Endothelial cell of umbilical vein (primary cell): ENCODE results near the gene EXD3. TPM values are rescaled to one million over a fixed set of nuclear protein-coding genes. Genes with fewer than 3 reads are reported as not detected.

Experiments used
- BruUV-seq: library from RNA; stranded (reverse); fragments of 400-500 nt; replicated peaks from 2 replicates; lab custom pipeline; 2021; lab: Mats Ljungman, UMichigan
- CTCF ChIA-PET: fragments of 300-600, 350-600 bp; sonication (Branson Sonifier 250); formaldehyde crosslinking; loops from one replicate; lab custom pipeline; 2021; ENCODE audit warnings: antibody characterized with exemption, inconsistent platforms; lab: Charles Lee
- POLR2A ChIA-PET: fragments of 300-600, 350-600 bp; sonication (Branson Sonifier 250); formaldehyde crosslinking; loops from one replicate; lab custom pipeline; 2021; ENCODE audit warnings: antibody characterized with exemption, inconsistent platforms; lab: Charles Lee
- DNase-seq: peaks from one replicate; pipeline ENCODE4 v3.0.0-alpha.2; 2011; ENCODE audit warnings: low read depth, low spot score
- FAIRE-seq: peaks from 2 replicates; lab custom pipeline; 2011; peaks lifted over from hg19 to GRCh38; lab: Jason Lieb, UNC
- H2AFZ ChIP-seq: 2 replicates; pipeline ENCODE4 v1.6.0; 2012; ENCODE audit warnings: low read depth, low read length, control low read depth, inconsistent platforms
- H3K27ac ChIP-seq: 2 replicates; pipeline ENCODE4 v1.5.1; 2011; ENCODE audit warnings: low read depth, mild to moderate bottlenecking, control low read depth, low read length, moderate library complexity; ENCODE audit not compliant: insufficient read depth
- H3K27me3 ChIP-seq, 2 experiments: 2 replicates each; pipeline versions ENCODE4 v1.6.0 to v1.6.1; 2011; ENCODE audit warnings: low read length in 2 of 2, mixed read lengths in 1 of 2; ENCODE audit not compliant: control insufficient read depth in 2 of 2, insufficient read depth in 2 of 2
- H3K36me3 ChIP-seq, 2 experiments: 2 replicates in 1 of 2; 3 replicates in 1 of 2; pipeline ENCODE4 v1.5.1; 2011; ENCODE audit warnings: low read length in 2 of 2, mild to moderate bottlenecking in 1 of 2, moderate library complexity in 1 of 2; ENCODE audit not compliant: control insufficient read depth in 2 of 2, insufficient read depth in 2 of 2; ENCODE audit errors: extremely low read depth in 1 of 2
- H3K4me1 ChIP-seq: 3 replicates; pipeline ENCODE4 v1.5.1; 2011; ENCODE audit warnings: mild to moderate bottlenecking, low read length; ENCODE audit not compliant: control insufficient read depth, insufficient read depth; ENCODE audit errors: extremely low read depth
- H3K4me2 ChIP-seq: 2 replicates; pipeline ENCODE4 v1.6.1; 2011; ENCODE audit warnings: low read length, control low read depth, mixed read lengths; ENCODE audit not compliant: insufficient read depth
- H3K4me3 ChIP-seq, 3 experiments: fragments of 200-600 bp in 1 of 3; sonication (generic), shearing (Covaris generic) in 1 of 3; replicated peaks in 1 of 3; 2 replicates each; pipeline ENCODE4 v1.5.1; 2011 to 2016; ENCODE audit warnings: control low read depth in 3 of 3, low read length in 3 of 3, mild to moderate bottlenecking in 2 of 3, inconsistent platforms in 1 of 3, low read depth in 1 of 3, moderate library complexity in 1 of 3; ENCODE audit not compliant: insufficient read depth in 1 of 3
- H3K79me2 ChIP-seq: 2 replicates; pipeline ENCODE4 v1.6.0; 2012; ENCODE audit warnings: low read length, inconsistent platforms; ENCODE audit not compliant: control insufficient read depth, insufficient read depth
- H3K9ac ChIP-seq: replicated peaks from 2 replicates; pipeline ENCODE3; 2011; ENCODE audit warnings: low read length, control low read depth; ENCODE audit not compliant: insufficient read depth; ENCODE audit errors: extremely low read depth
- H3K9me1 ChIP-seq: replicated peaks from 3 replicates; pipeline ENCODE4 v1.6.0; 2011; ENCODE audit warnings: mild to moderate bottlenecking, low read length; ENCODE audit not compliant: control insufficient read depth, insufficient read depth; ENCODE audit errors: extremely low read depth
- H3K9me3 ChIP-seq: replicated peaks from 2 replicates; pipeline ENCODE4 v1.5.1; 2012; ENCODE audit warnings: low read length, inconsistent platforms; ENCODE audit not compliant: control insufficient read depth, insufficient read depth
- H4K20me1 ChIP-seq: replicated peaks from 2 replicates; pipeline ENCODE3; 2011; ENCODE audit warnings: mild to moderate bottlenecking, low read length; ENCODE audit not compliant: control insufficient read depth, insufficient read depth; ENCODE audit errors: extremely low read depth
- CTCF ChIP-seq, 2 donors: IDR thresholded peaks; 1 replicate in 1 of 2; 2 replicates in 1 of 2; pipeline ENCODE4 v1.5.1; 2011; ENCODE audit warnings: low read length in 2 of 2, mild to moderate bottlenecking in 2 of 2, moderate library complexity in 2 of 2, control low read depth in 1 of 2, inconsistent platforms in 1 of 2, low read depth in 1 of 2; ENCODE audit not compliant: insufficient read depth in 1 of 2; ENCODE audit errors: extremely low read depth in 1 of 2
- EZH2 ChIP-seq: IDR thresholded peaks from 2 replicates; pipeline ENCODE4 v1.6.1; 2012; ENCODE audit warnings: borderline replicate concordance, low read depth, mild to moderate bottlenecking, moderate library complexity, low read length, inconsistent platforms; ENCODE audit not compliant: severe bottlenecking
- MYC ChIP-seq: IDR thresholded peaks from one replicate; pipeline ENCODE4 v1.6.1; 2011; ENCODE audit warnings: mild to moderate bottlenecking, low read depth, low read length
- POLR2A ChIP-seq: IDR thresholded peaks from 2 replicates; pipeline ENCODE4 v1.6.1; 2012; ENCODE audit warnings: low read depth, mild to moderate bottlenecking, control low read depth, low read length
- POLR2AphosphoS5 ChIP-seq: IDR thresholded peaks from 2 replicates; pipeline ENCODE4 v1.6.1; 2012; ENCODE audit warnings: low read depth, mild to moderate bottlenecking, control low read depth, low read length, moderate library complexity; ENCODE audit not compliant: insufficient read depth
- dilution Hi-C: fragments of 300-500 bp; cut with MboI; formaldehyde crosslinking; loops from one replicate; pipeline ENCODE4 v1.15.0; 2019; ENCODE audit warnings: low sequenced_read_pairs; ENCODE audit not compliant: extremely low pct_ligation_motif_present
- intact Hi-C: fragments of 100-400 bp; cut with micrococcal nuclease; formaldehyde crosslinking; loops from one replicate; pipeline ENCODE4 v1.10.0; 2022
- polyA plus RNA-seq, 4 experiments: library from polyadenylated mRNA; depleted of rRNA in 3 of 4; stranded (reverse) in 3 of 4; unstranded in 1 of 4; fragments of >200 nt; gene quantifications; 2 replicates each; pipeline versions ENCODE4 v1.2.1 to v1.2.3, GENCODE V29; 2011 to 2012; ENCODE audit warnings: missing spikeins in 1 of 4
- total RNA-seq: library from RNA; stranded (reverse); gene quantifications from 2 replicates; pipeline ENCODE4 v1.2.3, GENCODE V29; 2021

Gene EXD3
- total and polyA plus RNA-seq, 2 donors (not counting 3 experiments of a cell fraction or from before 2014, with no cell fraction given), result 17.7 to 30.3 TPM

DNA sequence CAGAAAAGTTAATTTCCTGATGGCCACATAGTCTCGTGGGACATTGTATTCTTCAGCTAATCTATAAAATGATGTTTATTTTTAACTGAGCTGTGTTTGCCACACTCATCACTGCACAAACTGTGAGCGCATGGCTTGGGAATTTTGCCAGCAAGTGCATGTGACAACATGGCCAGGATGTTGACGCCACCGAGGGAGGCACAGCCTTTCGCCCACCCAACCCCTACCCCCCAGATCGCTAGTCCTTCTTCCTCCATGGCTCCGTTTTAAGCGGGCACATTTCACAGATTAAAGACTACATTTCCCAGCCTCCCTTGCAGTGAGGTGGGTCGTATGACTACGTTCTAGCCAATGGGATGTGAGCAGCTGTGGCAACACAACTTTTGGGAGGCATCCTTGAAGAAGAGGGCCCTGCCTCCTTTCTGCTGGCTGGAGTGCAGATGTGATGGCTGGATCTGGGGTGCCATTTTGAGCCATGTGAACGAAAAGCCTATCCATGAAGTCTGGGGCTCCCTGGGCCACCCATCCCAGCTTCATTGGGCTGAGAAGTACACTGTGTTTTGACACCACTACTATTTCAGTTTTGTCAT is 128.8 kb downstream of the EXD3 start:
- ChIA-PET CTCF (interaction anchor here (0.7 to 1.8 kb wide), 5 partner anchors 8 to 150 kb away, joined by 3 to 12 read pairs (median 3); partner anchors contain the start of genes EXD3, NOXA1 and NRARP), POLR2A (interaction anchor here (1.0 kb wide), 1 partner anchor 53 kb away, joined by 3 read pairs; the partner anchor contains the start of gene TUBB4B)
- no TSS peak for BruUV-seq
- Histone ChIP-seq H3K4me2 (no peak overlapping the region), H3K9me3 (no peaks in the 10 kb centered on the region), H3K36me3 (no peaks in the 10 kb centered on the region), H4K20me1 (no peaks in the 10 kb centered on the region), H3K27me3 (no peaks in the 10 kb centered on the region), H3K27ac (peak overlapping the region; percentile 58), H3K9me1 (no peaks in the 10 kb centered on the region), H3K4me3 (no peak overlapping the region), H3K79me2 (peaks cover 2% of the 10 kb centered on the region), H3K9ac (no peak overlapping the region), H3K4me1 (peaks cover 34% of the 10 kb centered on the region), H2AFZ (no peak overlapping the region)
- TF ChIP-seq POLR2AphosphoS5, result peak; percentile 17
- TF ChIP-seq MYC, result no peak
- TF ChIP-seq EZH2, result no peak
- TF ChIP-seq POLR2A, result peak; percentile 37
- TF ChIP-seq CTCF (IDR thresholded peaks at IDR 0.05; ENCODE audit: extremely low read depth in 1 of 2, insufficient read depth in 1 of 2, low read depth in 1 of 2, low read length in 2 of 2), result no peak
- intact Hi-C loops (loop anchor here (1.0 kb wide), 1 partner anchor 151 kb away; no protein-coding TSS in a partner anchor), dilution Hi-C loops (no loop called here)
- FAIRE-seq, result peak; percentile 89
- peak; percentile 68 for DNase-seq
